ENCODE measurements around the gene RFTN2.
"Not testable (repeated sequence)": the region's sequence is repeated elsewhere in the genome, so short reads cannot be mapped to it uniquely, and the experiment has no call there.

Gene RFTN2

GRCh38 chr2:197674060-197674459 is 1.3 kb downstream of the RFTN2 start:
- DNase-seq = no peak

DNA sequence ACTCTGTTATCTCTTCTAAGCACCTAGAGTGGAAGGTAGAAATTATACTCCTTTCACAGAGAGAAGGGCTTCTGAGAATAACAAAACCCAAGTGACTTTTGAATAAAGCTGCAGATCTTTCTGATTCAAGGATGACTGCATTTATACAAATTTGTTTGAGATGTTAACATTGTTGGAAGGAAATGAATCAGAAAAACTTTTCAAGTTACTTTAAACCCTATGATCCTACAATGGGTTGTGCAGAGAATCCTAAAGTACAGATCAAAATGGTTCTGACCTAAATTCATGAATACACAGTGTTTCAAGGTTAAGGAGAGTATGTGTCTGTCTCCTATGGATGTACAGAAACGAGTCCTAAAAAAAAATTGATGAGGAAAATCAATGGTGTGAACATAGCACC is 1.8 kb downstream of the RFTN2 start:
- no peak for DNase-seq

DNA sequence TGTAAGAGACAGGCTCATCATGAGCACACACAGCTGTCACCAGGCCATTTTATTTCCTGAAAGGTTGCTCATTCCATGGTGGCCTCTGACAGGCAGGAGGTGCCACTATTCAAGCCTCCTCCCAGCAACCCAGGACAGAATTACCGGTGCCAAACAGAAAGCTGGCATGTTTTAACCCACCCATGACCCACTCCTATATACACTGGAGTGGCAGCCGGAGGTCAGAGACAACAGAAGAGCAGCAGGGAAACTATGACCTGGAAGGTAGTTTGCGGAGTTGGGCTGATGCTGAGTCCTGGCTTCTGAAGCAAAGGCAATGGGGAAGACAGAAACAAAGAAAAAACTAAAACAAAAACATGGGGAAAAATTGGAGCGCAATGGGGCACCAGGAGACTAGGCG is 2.3 kb downstream of the RFTN2 start:
- no peak for DNase-seq

GRCh38 chr2:197672371-197672893 is 3.0 kb downstream of the RFTN2 start:
- DNase-seq = no peak

DNA sequence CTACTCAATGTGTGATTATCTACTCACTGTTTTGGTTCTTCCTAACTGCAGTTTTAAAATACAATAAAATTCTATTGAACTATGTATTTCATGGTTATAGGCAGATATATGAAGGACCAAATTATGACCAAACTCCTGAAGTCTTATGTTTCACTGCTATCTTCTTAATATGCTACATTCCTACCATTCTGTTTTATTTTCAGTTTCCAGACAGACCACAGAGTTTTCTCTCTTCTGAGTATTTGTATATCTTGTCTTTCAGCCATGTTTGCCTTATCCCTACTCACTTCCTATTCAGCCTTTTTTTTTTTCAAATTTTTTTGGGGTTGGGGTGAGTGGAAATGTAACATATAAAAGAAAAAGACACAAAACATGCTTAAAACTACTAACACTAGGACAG is 6.3 kb downstream of the RFTN2 start:
- no peak for DNase-seq

GRCh38 chr2:197668296-197668695 is 7.1 kb downstream of the RFTN2 start:
- DNase-seq = no peak

DNA sequence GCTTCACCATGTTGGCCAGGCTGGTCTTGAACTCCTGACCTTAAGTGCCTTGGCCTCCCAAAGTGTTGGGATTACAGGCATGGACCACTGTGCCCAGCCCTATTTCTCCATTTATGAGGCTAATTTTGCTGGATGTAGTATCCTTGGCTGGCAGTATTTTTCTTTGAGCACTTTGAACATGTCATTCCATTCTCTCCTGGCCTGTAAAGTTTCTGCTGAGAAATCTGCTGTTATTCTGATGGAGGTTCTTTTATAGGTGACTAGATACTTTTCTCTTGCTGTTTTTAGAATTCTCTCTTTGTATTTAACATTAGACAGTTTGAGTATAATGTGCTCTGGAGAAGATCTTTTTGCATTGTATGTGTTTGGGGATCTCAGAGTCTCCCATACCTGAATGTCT is 9.1 kb downstream of the RFTN2 start:
- no peak for DNase-seq

- DNase-seq = no peak
Observed at GRCh38 chr2:197661626-197662025, 13.8 kb downstream of the RFTN2 start.

GRCh38 chr2:197657562-197657961 is 17.8 kb downstream of the RFTN2 start:
- DNase-seq = no peak

DNA sequence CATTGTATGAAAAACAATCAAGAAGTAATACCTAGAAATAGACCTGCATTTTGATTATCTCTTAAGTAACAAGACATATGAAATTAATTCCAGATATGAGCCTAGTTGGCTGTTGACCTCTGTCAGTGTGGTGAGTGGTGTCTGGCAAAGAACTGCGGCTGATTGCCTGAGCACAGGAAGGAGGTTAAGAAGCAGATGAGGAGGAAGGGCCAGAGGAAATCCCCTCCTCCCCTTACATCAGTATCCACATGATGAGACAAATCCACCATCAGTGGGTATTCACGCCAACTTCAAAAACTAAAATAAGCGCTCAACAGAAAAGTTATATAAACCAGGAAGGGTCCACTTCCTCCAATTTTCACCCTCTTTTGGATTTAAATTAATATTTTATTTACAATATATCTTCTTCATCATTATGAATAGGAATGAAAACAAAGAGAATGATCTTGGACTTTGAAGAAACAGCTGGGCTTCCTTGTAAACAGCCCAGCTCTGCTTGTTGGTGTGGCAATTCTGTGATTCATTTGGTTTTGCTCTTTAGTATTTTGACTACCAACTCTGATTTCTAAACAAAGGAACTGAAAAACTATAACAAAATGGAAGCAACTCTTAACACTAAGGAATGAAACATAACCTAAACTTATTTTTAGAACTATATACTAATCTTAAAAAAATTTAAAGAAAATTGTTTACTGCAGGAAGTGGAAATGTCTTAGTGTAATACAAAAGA is 27.3 kb downstream of the RFTN2 start:
- DNase-seq = no peak

DNA sequence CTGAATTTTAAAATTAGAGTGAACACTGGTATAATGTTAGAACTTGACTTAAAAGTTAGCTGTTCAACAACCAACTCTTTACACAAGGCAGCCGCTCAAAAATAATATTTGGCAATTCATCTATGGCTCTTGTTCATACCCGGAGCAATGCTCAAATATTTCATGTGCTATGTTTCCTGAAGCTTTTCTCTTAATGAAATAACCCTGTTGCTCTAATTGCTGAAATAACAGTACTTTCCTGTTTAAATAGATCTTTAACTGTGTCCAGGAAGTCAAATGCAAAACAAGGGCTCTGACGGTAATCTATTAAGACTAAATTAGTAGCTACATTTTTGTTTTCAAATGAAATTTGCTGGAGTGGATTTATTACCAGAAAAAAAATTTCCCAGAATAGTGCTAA is 33.7 kb downstream of the RFTN2 start:
- no peak for DNase-seq

DNA sequence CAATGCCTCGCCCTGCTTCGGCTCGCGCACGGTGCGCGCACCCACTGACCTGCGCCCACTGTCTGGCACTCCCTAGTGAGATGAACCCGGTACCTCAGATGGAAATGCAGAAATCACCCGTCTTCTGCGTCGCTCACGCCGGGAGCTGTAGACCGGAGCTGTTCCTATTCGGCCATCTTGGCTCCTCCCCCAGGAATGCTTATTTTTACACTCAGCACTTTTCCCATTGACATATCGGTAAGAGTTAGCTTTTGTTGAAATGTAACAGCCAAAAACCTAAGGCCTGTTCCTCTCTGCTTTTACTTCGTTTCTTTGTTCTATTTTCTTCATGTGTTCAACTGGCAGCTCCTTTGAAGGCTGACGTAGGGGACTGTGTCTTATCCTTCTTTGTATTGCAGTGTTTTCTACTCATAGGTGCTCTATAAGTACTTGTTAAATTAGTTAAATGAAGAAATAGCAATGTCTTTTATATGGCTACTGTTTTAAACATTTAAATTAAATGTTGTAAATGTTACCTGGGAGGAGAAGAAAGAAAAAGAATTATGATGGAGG is 34.7 kb downstream of the RFTN2 start:
- DNase-seq = not testable (repeated sequence)

GRCh38 chr2:197633109-197633657 is 42.2 kb downstream of the RFTN2 start:
- DNase-seq = no peak

GRCh38 chr2:197628043-197628500 is 47.3 kb downstream of the RFTN2 start:
- no peak for DNase-seq

- no peak for DNase-seq
Observed at GRCh38 chr2:197626965-197627625, 48.3 kb downstream of the RFTN2 start.

DNA sequence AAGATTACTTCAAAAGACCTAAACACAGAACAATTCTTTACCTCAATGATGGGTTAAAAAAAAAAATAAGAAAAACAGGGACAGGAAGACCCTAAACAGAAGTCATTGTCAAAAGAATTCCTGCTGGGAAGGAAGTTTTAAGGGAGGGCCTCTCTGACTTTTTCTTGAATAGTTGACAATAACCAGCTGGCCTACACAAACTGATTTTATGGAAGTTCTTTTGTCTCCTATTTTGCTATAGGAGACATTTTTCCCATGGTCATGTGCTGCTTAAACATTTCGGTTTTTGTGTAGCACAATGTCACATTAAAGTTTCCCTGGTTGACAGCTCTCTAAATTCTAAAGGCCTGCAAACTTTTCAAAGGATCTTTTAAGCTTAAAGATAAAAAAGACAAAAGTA is 55.3 kb downstream of the RFTN2 start:
- no peak for DNase-seq

DNA sequence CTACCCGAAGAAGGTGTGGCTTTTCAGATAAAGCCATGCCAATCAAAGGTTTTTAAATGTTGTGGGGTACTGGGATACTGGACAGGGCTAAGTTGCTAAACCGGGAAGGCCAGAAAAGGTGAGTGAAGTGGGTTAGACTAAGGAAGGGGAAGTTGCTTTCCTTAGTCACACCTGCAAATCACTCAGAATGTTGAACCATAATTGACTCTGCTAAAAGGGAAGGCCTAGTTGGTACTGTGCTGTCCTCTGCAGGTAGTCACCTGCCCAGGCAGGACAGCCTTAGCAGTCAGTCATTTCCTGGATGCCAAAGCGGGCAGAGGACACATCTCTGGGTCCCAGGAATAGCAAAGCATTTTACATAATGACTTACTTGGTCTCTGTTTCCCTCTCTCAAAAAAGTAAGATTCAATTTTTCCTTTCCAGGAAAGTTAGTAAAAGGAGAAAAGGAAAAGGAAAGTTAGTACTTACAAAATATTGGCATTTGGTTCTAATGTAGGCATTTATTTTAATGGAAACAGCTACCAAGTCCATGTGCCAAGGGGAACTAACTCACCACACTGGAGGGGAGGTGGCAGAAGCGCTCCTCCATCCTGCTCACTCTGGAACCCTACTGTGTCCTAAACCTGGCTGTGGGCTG is 60.3 kb downstream of the RFTN2 start:
- DNase-seq = no peak

DNA sequence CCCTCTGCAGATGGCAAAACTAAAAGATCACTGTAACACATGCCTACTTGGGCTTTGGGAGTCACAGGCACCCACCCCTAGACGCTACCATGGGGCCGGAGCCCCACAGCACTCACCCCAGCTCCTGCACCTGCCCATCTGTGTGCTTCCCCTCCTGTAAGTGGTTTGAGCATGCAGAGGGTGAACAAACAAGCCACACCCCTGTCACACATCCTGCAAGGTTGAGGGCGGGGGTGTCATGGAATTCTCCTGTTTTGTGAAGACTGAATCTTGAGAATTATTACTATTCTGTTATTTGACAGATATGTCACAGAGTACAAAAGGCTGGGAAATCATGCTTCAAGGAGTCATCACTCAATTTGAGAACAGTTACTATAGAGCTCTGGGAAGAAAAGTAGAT is 60.9 kb downstream of the RFTN2 start:
- no peak for DNase-seq

GRCh38 chr2:197613509-197613987 is 61.8 kb downstream of the RFTN2 start:
- no peak for DNase-seq

- DNase-seq = no peak
Observed at GRCh38 chr2:197606180-197606579, 69.2 kb downstream of the RFTN2 start.

GRCh38 chr2:197604117-197604860 is 71.1 kb downstream of the RFTN2 start:
- DNase-seq = no peak

DNA sequence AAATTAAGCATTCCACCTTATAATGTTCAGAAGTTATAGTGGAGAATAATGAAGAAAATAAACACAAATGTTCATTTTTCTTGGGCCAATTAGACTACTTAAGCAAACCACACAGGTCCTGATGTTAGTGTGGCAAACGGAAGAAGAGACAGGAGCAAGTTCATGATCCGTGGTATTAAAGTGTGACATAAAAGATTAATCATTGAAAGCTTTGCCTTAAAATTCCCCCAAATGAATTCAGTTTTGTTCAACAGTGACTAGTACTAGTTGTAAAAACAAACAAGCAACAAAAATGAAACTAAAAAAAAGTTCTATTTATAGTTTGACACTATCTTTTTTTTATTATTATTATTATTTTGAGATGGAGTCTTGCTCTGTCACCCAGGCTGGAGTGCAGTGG is 73.7 kb downstream of the RFTN2 start:
- no peak for DNase-seq
